GM23248 (cell line): ENCODE results near the gene CACNA1B. TPM values are rescaled to one million over a fixed set of nuclear protein-coding genes. Genes with fewer than 3 reads are reported as not detected.

Experiments
- DNase-seq: peaks from one replicate; pipeline ENCODE4 v3.0.0-alpha.2; 2015
- H2AFZ ChIP-seq: fragments of 200-600 bp; sonication (generic); 2 replicates; pipeline ENCODE4 v1.6.1; 2016; ENCODE audit warnings: antibody characterized with exemption
- H3F3A ChIP-seq: fragments of 200-600 bp; sonication (generic); 2 replicates; pipeline ENCODE4 v1.6.1; 2016; ENCODE audit warnings: mild to moderate bottlenecking, antibody characterized with exemption, mixed run types; ENCODE audit not compliant: insufficient read depth
- H3K27ac ChIP-seq: fragments of 200-600 bp; sonication (generic); 2 replicates; pipeline ENCODE4 v1.5.1; 2016; ENCODE audit warnings: mild to moderate bottlenecking
- H3K27me3 ChIP-seq: fragments of 200-600 bp; sonication (generic); replicated peaks from 2 replicates; pipeline ENCODE4 v1.6.1; 2016; ENCODE audit warnings: mild to moderate bottlenecking; ENCODE audit not compliant: insufficient read depth
- H3K36me3 ChIP-seq: fragments of 200-600 bp; sonication (generic); 2 replicates; pipeline ENCODE4 v1.6.1; 2016; ENCODE audit warnings: low read depth, mild to moderate bottlenecking
- H3K4me1 ChIP-seq: fragments of 200-600 bp; sonication (generic); 2 replicates; pipeline ENCODE4 v1.6.1; 2016; ENCODE audit warnings: mild to moderate bottlenecking; ENCODE audit not compliant: insufficient read depth
- H3K4me2 ChIP-seq: fragments of 200-600 bp; sonication (generic); one replicate; pipeline ENCODE4 v1.6.1; 2016; ENCODE audit warnings: mild to moderate bottlenecking; ENCODE audit not compliant: unreplicated experiment
- H3K4me3 ChIP-seq: fragments of 200-600 bp; sonication (generic); 2 replicates; pipeline ENCODE4 v1.5.1; 2016; ENCODE audit warnings: mild to moderate bottlenecking
- H3K79me2 ChIP-seq: fragments of 200-600 bp; sonication (generic); 2 replicates; pipeline ENCODE4 v1.6.1; 2016; ENCODE audit warnings: mild to moderate bottlenecking; ENCODE audit not compliant: insufficient read depth
- H3K9ac ChIP-seq: fragments of 200-600 bp; sonication (generic); 2 replicates; pipeline ENCODE4 v1.6.1; 2016; ENCODE audit warnings: mild to moderate bottlenecking
- H3K9me2 ChIP-seq: fragments of 200-600 bp; sonication (generic); 2 replicates; pipeline ENCODE4 v1.6.1; 2016; ENCODE audit warnings: mixed run types, mild to moderate bottlenecking, moderate library complexity; ENCODE audit not compliant: insufficient read depth
- H3K9me3 ChIP-seq: fragments of 200-600 bp; sonication (generic); one replicate; pipeline ENCODE4 v1.6.1; 2017; ENCODE audit warnings: low read depth
- H4K20me1 ChIP-seq: fragments of 200-600 bp; sonication (generic); 2 replicates; pipeline ENCODE4 v1.6.0; 2016; ENCODE audit not compliant: insufficient read depth
- EZH2 ChIP-seq: fragments of 200-600 bp; sonication (generic); IDR thresholded peaks from 2 replicates; pipeline ENCODE4 v1.6.1; 2018; ENCODE audit warnings: antibody characterized with exemption, mild to moderate bottlenecking; ENCODE audit not compliant: insufficient read depth, poor library complexity, severe bottlenecking
- EZH2phosphoT487 ChIP-seq: fragments of 200-600 bp; sonication (generic); IDR thresholded peaks from 2 replicates; pipeline ENCODE4 v1.6.1; 2018; ENCODE audit warnings: antibody characterized with exemption, moderate library complexity, mild to moderate bottlenecking, low read depth; ENCODE audit not compliant: insufficient read depth
- WGBS, 2 experiments: methylation state at CpG; one replicate each; pipeline ENCODE4 v1.1.6; 2015 to 2017; ENCODE audit warnings: low lambda C conversion rate in 2 of 2, low coverage in 1 of 2; ENCODE audit errors: missing lambda C conversion rate in 2 of 2; 5-methylcytosine and 5-hydroxymethylcytosine counted together
- in situ Hi-C: fragments of 300-500 bp; cut with MboI; formaldehyde crosslinking; loops from 2 replicates; pipeline ENCODE4 v1.15.0; 2020
- polyA plus RNA-seq: library from polyadenylated mRNA; unstranded; fragments of >200 nt; fragmentation: Nextera tagmentation; extraction: Ambion mirVana; gene quantifications from 2 replicates; pipeline ENCODE4 v1.2.1, GENCODE V29; 2016
- total RNA-seq: library from RNA; depleted of rRNA; stranded (reverse); fragments of >200 nt; shearing (Covaris generic); gene quantifications from 2 replicates; pipeline ENCODE4 v1.2.3, GENCODE V29; 2014

The CACNA1B gene
- total and polyA plus RNA-seq, 2 experiments from 2014 or later: not detected

GRCh38 chr9:138042640-138043039 lies 165.1 kb downstream of the CACNA1B start:
- H3K9ac ChIP-seq: no peak overlapping the region
- 8 to 19% methylated on average over 8 of the region's 8 CpGs for WGBS, 2 experiments
- H3K9me2 ChIP-seq: no peaks in the 10 kb centered on the region
- no peak overlapping the region for H3K27ac ChIP-seq
- H3K4me3 ChIP-seq: no peak overlapping the region
- H2AFZ ChIP-seq: no peak overlapping the region
- no peaks in the 10 kb centered on the region for H3K36me3 ChIP-seq
- no peak for DNase-seq
- in situ Hi-C loops: no loop called here
- H3K4me2 ChIP-seq: no peak overlapping the region
- H3K79me2 ChIP-seq: no peaks in the 10 kb centered on the region
- no peak for TF ChIP-seq EZH2
- TF ChIP-seq EZH2phosphoT487: no peak
- H3F3A ChIP-seq: no peaks in the 10 kb centered on the region
- no peaks in the 10 kb centered on the region for H3K9me3 ChIP-seq
- H3K27me3 ChIP-seq: no peaks in the 10 kb centered on the region
- H4K20me1 ChIP-seq: no peaks in the 10 kb centered on the region
- H3K4me1 ChIP-seq: no peaks in the 10 kb centered on the region

- Histone ChIP-seq H3K27ac (no peak overlapping the region), H3K36me3 (no peaks in the 10 kb centered on the region), H3K9me3 (no peaks in the 10 kb centered on the region), H3K9ac (no peak overlapping the region), H3K4me2 (no peak overlapping the region), H3K4me1 (no peaks in the 10 kb centered on the region), H3K27me3 (no peaks in the 10 kb centered on the region), H4K20me1 (no peaks in the 10 kb centered on the region), H2AFZ (no peak overlapping the region), H3K79me2 (no peaks in the 10 kb centered on the region), H3K4me3 (no peak overlapping the region), H3F3A (no peaks in the 10 kb centered on the region), H3K9me2 (no peaks in the 10 kb centered on the region)
- WGBS, 2 experiments: 38 to 45% methylated on average over 12 of the region's 12 CpGs
- TF ChIP-seq EZH2: no peak
- TF ChIP-seq EZH2phosphoT487: no peak
- DNase-seq: no peak
- in situ Hi-C loops: no loop called here
Observed at GRCh38 chr9:138043061-138043410, 165.5 kb downstream of the CACNA1B start.

GRCh38 chr9:138043411-138044345 lies 166.1 kb downstream of the CACNA1B start:
- no peaks in the 10 kb centered on the region for H3K27me3 ChIP-seq
- no peak overlapping the region for H3K4me3 ChIP-seq
- in situ Hi-C loops: no loop called here
- no peak for DNase-seq
- no peaks in the 10 kb centered on the region for H3K9me3 ChIP-seq
- no peak overlapping the region for H3K9ac ChIP-seq
- H3K4me1 ChIP-seq: no peaks in the 10 kb centered on the region
- no peaks in the 10 kb centered on the region for H3K79me2 ChIP-seq
- no peak overlapping the region for H3K4me2 ChIP-seq
- no peaks in the 10 kb centered on the region for H3K36me3 ChIP-seq
- no peaks in the 10 kb centered on the region for H3F3A ChIP-seq
- H3K27ac ChIP-seq: no peak overlapping the region
- H4K20me1 ChIP-seq: no peaks in the 10 kb centered on the region
- H3K9me2 ChIP-seq: no peaks in the 10 kb centered on the region
- no peak overlapping the region for H2AFZ ChIP-seq
- TF ChIP-seq EZH2phosphoT487: no peak
- TF ChIP-seq EZH2: no peak
- 63 to 65% methylated on average over 41 to 42 of the region's 42 CpGs for WGBS, 2 experiments

- H3F3A ChIP-seq: no peaks in the 10 kb centered on the region
- H3K36me3 ChIP-seq: no peaks in the 10 kb centered on the region
- no peak for DNase-seq
- H3K9me3 ChIP-seq: no peaks in the 10 kb centered on the region
- H3K27ac ChIP-seq: no peak overlapping the region
- no peaks in the 10 kb centered on the region for H3K27me3 ChIP-seq
- H3K9me2 ChIP-seq: no peaks in the 10 kb centered on the region
- H4K20me1 ChIP-seq: no peaks in the 10 kb centered on the region
- H3K4me2 ChIP-seq: no peak overlapping the region
- no peaks in the 10 kb centered on the region for H3K4me1 ChIP-seq
- in situ Hi-C loops: no loop called here
- no peak overlapping the region for H3K4me3 ChIP-seq
- no peak overlapping the region for H2AFZ ChIP-seq
- H3K79me2 ChIP-seq: no peaks in the 10 kb centered on the region
- TF ChIP-seq EZH2: no peak
- TF ChIP-seq EZH2phosphoT487: no peak
- no peak overlapping the region for H3K9ac ChIP-seq
- WGBS, 2 experiments: 43% methylated on average over 18 of the region's 18 CpGs
Observed at GRCh38 chr9:138044485-138045383, 167.2 kb downstream of the CACNA1B start.
